ENCODE data around the gene ABCC4.

ABCC4 gene

DNA sequence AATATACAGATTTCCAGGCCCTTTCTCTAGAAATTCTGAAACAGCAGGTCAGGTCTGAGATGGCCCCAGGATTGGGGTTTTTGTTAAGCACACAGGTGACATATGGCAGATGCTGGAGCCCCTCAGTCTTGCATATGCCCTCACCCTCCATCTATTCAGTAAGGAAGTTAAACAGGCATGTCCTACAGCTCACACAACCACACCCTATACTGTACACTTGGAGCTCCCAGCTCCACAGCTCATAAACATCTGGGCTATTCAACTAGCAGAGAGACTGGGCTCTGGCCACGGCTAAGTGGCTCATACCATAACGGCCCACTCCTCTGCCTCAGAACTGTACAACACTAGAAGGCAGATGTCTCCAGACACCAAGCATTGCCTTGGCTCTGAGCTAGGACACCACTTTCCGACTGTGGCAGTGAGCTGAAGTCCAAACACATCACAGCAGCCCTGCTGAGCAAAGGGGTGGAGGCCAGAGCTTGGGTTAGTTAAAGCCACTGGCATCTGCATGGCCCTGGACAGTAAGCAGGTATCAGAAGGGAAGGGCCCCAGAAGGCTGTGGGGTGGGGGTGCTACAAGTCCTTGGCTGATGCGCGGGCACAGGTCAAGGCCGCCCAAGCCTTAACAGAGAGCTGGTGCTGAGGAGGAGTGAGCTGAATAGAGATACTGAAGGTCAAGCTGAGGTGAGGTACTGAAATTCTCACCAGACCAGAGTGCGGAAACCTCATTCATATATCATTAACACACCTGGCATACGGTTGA lies 79.1 kb downstream of the ABCC4 start:
- no peak for TF ChIP-seq CTCF (IDR thresholded peaks at IDR 0.05; ENCODE audit: low read depth, low read length, missing control alignments)
- DNase-seq (ENCODE audit: low read depth) = no peak
- H3K4me3 ChIP-seq (ENCODE audit: low read depth, low read length) = no peak overlapping the region
- in situ Hi-C loops (cut with HindIII; ENCODE audit: low sequenced_read_pairs) = no loop called here

GRCh38 chr13:95220611-95221010 lies 80.6 kb downstream of the ABCC4 start:
- no peak for TF ChIP-seq CTCF (IDR thresholded peaks at IDR 0.05; ENCODE audit: low read depth, low read length, missing control alignments)
- H3K4me3 ChIP-seq (ENCODE audit: low read depth, low read length) = no peak overlapping the region
- DNase-seq (ENCODE audit: low read depth) = no peak
- in situ Hi-C loops (cut with HindIII; ENCODE audit: low sequenced_read_pairs) = no loop called here

DNA sequence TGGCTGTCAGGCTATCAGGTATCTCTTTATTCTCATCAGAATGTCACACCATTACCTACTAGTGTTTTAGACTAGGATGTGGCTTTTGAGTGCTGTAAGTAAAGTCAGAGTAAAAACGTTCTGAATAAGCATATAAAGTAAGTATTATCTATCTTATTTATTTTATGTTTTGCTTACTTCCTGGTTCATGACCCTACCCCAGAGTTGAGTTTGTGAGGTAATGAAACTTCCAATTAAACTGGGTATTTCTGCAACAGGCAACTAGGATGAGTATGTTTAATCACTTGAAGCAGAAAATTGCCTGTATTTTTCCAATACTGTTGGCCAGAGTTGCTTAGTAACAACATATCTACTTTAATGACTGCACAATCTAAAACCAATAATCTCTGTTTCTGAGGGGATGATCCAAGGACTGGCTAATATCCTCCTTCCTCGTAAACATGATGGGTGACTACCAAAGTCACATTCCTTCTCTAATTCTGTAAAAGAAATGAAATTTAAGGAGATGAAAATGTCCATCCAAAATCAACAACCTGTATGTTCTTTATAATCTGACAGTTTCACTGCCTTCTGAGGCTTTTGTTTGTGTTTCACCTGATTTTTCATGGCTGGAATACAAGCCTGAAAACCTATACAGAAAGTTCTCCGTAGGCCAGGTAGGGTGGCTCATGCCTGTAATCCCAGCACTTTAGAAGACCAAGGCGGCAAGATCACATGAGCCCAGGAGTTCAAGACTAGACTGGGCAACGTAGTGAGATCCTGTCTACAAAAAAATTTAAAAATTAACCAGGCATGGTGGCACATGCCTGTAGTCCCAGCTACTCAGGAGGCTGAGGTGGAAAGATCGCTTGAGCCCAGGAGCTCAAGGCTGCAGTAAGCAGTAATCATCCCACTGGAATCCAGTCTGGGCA lies 83.1 kb downstream of the ABCC4 start:
- H3K4me3 ChIP-seq (ENCODE audit: low read depth, low read length) = no peak overlapping the region
- no peak for TF ChIP-seq CTCF (IDR thresholded peaks at IDR 0.05; ENCODE audit: low read depth, low read length, missing control alignments)
- in situ Hi-C loops (cut with HindIII; ENCODE audit: low sequenced_read_pairs) = no loop called here

GRCh38 chr13:95216182-95216581 lies 85.1 kb downstream of the ABCC4 start:
- in situ Hi-C loops (cut with HindIII; ENCODE audit: low sequenced_read_pairs) = no loop called here
- no peak overlapping the region for H3K4me3 ChIP-seq (ENCODE audit: low read depth, low read length)
- no peak for DNase-seq (ENCODE audit: low read depth)
- TF ChIP-seq CTCF (IDR thresholded peaks at IDR 0.05; ENCODE audit: low read depth, low read length, missing control alignments) = no peak

More for the DNA sequence above, 83.1 kb downstream of the ABCC4 start:
- no peak for DNase-seq (ENCODE audit: low read depth)

DNA sequence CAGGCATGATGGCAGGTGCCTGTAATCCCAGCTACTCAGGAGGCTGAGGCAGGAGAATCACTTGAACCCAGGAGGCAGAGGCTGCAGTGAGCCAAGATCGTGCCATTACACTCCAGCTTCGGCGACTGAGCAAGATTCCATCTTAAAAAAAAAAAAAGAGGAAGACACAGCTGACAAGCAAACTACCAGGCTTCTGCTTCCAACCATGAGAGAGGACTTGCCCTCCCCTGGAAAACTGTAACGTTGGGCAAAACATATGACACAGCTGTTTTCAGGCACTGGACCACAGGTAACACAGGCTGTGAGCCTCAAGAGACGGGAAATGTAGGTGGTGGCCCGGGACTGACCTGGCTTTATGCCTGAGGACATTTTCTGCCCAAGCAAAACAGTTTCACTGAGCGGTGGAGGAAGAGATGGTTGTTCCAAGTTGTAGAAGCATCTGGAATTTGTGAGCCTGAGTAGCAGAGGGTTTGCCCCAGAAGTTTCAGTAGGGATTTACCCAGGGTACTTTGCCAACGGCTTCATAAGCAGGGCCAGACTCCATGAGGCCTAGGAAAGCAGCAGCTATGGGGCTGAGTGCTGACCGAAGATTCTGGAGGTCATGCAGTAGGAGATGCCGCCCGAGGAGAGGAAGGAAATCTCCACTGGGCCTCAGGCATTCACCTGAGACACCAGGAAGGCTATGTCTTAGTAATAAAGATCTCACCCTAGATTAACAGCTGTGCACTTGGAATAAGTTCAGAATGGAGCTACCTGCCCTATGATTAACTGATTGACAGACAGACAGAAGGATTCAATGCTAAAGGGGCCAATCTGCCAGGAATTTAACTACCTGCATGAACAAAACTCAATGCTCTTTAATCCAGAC lies 88.0 kb downstream of the ABCC4 start:
- no peak for TF ChIP-seq CTCF (IDR thresholded peaks at IDR 0.05; ENCODE audit: low read depth, low read length, missing control alignments)
- in situ Hi-C loops (cut with HindIII; ENCODE audit: low sequenced_read_pairs) = no loop called here
- no peak overlapping the region for H3K4me3 ChIP-seq (ENCODE audit: low read depth, low read length)
- no peak for DNase-seq (ENCODE audit: low read depth)

GRCh38 chr13:95209109-95209508 lies 92.1 kb downstream of the ABCC4 start:
- TF ChIP-seq CTCF (IDR thresholded peaks at IDR 0.05; ENCODE audit: low read depth, low read length, missing control alignments) = no peak
- no peak for DNase-seq (ENCODE audit: low read depth)
- in situ Hi-C loops (cut with HindIII; ENCODE audit: low sequenced_read_pairs) = no loop called here
- H3K4me3 ChIP-seq (ENCODE audit: low read depth, low read length) = no peak overlapping the region
